ENCODE measurements around the gene OR2AJ1.

The OR2AJ1 gene

DNA sequence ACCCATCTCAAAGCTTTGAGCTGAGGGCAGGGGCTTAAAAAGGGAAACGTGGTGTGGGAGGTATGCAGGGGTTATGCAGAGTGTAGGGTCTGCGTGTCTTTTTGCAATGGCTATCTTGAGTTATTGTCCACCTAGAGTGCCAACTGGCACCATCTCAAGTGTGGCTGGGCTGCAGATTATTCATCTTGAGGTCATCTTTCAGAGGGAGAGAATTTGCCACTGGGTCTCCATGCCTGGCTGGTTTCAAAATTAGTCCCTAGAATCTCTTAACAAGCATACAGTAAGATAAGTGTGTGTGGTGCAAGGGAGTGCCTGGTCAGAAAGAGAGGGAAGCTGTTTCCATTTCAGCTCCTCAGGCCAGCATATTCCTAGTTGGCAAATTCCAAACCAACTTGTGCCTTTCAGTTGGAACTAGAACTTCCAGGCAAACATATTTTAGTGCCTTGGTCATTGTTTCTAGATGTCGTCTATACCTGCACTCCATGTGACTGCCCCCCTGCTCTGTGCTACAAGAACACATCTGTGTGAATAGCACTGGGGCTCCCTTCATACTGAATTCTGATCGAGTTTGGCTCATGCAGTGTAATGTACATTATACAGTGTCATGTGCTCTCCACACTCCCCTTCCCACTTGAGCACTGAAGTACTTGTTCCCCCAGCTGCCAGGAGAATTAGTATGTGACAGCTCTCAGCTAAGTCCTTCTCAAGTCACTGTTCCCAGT, 9.6 kb upstream of the OR2AJ1 start:
- DNase-seq, result no peak
- TF ChIP-seq, protein P1, sequence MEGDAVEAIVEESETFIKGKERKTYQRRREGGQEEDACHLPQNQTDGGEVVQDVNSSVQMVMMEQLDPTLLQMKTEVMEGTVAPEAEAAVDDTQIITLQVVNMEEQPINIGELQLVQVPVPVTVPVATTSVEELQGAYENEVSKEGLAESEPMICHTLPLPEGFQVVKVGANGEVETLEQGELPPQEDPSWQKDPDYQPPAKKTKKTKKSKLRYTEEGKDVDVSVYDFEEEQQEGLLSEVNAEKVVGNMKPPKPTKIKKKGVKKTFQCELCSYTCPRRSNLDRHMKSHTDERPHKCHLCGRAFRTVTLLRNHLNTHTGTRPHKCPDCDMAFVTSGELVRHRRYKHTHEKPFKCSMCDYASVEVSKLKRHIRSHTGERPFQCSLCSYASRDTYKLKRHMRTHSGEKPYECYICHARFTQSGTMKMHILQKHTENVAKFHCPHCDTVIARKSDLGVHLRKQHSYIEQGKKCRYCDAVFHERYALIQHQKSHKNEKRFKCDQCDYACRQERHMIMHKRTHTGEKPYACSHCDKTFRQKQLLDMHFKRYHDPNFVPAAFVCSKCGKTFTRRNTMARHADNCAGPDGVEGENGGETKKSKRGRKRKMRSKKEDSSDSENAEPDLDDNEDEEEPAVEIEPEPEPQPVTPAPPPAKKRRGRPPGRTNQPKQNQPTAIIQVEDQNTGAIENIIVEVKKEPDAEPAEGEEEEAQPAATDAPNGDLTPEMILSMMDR (IDR thresholded peaks at IDR 0.05; ENCODE audit: low read depth, low read length, missing control alignments), result no peak
- H3K27ac ChIP-seq, result no peak overlapping the region
- in situ Hi-C loops (cut with HindIII; ENCODE audit: low pct_ligation_motif_present, low sequenced_read_pairs), result no loop called here
- H3K27me3 ChIP-seq (replicated peaks), result no peaks in the 10 kb centered on the region
- H3K4me3 ChIP-seq (ENCODE audit: low read depth, low read length), result no peak overlapping the region
- H3K36me3 ChIP-seq (replicated peaks), result no peaks in the 10 kb centered on the region

- no peak for DNase-seq
- H3K27ac ChIP-seq, result no peak within 1 kb of the TSS
- H3K36me3 ChIP-seq (replicated peaks), result no peaks in the 10 kb centered on the region
- TF ChIP-seq, protein P1 (IDR thresholded peaks at IDR 0.05; ENCODE audit: low read depth, low read length, missing control alignments), result no peak
- no peak within 1 kb of the TSS for H3K4me3 ChIP-seq (ENCODE audit: low read depth, low read length)
- in situ Hi-C loops (cut with HindIII; ENCODE audit: low pct_ligation_motif_present, low sequenced_read_pairs), result no loop called here
- H3K27me3 ChIP-seq (replicated peaks), result no peaks in the 10 kb centered on the region
Observed at GRCh38 chr1:247919952-247920351, 4.7 kb upstream of the OR2AJ1 start, which contains the start of gene OR2T8. Gene OR2T8 (plus strand): TSS chr1:247920252. CDS start chr1:247921018, 766 bp downstream.

- H3K4me3 ChIP-seq (ENCODE audit: low read depth, low read length), result no peak overlapping the region
- no peaks in the 10 kb centered on the region for H3K36me3 ChIP-seq (replicated peaks)
- no peak for DNase-seq
- TF ChIP-seq, protein P1 (IDR thresholded peaks at IDR 0.05; ENCODE audit: low read depth, low read length, missing control alignments), result no peak
- no peaks in the 10 kb centered on the region for H3K27me3 ChIP-seq (replicated peaks)
- no peak overlapping the region for H3K27ac ChIP-seq
- in situ Hi-C loops (cut with HindIII; ENCODE audit: low pct_ligation_motif_present, low sequenced_read_pairs), result no loop called here
Observed at GRCh38 chr1:247923941-247924340, 748 bp upstream of the OR2AJ1 start.

DNA sequence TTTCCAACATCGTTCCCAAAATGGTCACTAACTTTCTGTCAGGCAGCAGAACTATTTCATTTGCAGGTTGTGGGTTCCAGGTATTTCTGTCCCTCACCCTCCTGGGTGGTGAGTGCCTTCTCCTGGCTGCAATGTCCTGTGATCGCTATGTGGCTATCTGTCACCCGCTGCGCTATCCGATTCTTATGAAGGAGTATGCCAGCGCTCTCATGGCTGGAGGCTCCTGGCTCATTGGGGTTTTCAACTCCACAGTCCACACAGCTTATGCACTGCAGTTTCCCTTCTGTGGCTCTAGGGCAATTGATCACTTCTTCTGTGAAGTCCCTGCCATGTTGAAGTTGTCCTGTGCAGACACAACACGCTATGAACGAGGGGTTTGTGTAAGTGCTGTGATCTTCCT, 9.3 kb downstream of the OR2AJ1 start:
- no peak for DNase-seq
- TF ChIP-seq, protein P1 (IDR thresholded peaks at IDR 0.05; ENCODE audit: low read depth, low read length, missing control alignments), result no peak
- no peaks in the 10 kb centered on the region for H3K36me3 ChIP-seq (replicated peaks)
- H3K4me3 ChIP-seq (ENCODE audit: low read depth, low read length), result no peak overlapping the region
- H3K27me3 ChIP-seq (replicated peaks), result no peaks in the 10 kb centered on the region
- H3K27ac ChIP-seq, result no peak overlapping the region
- in situ Hi-C loops (cut with HindIII; ENCODE audit: low pct_ligation_motif_present, low sequenced_read_pairs), result no loop called here

- H3K36me3 ChIP-seq (replicated peaks), result no peaks in the 10 kb centered on the region
- no peak overlapping the region for H3K4me3 ChIP-seq (ENCODE audit: low read depth, low read length)
- in situ Hi-C loops (cut with HindIII; ENCODE audit: low pct_ligation_motif_present, low sequenced_read_pairs), result no loop called here
- no peaks in the 10 kb centered on the region for H3K27me3 ChIP-seq (replicated peaks)
- TF ChIP-seq, protein P1 (IDR thresholded peaks at IDR 0.05; ENCODE audit: low read depth, low read length, missing control alignments), result no peak
- no peak overlapping the region for H3K27ac ChIP-seq
- no peak for DNase-seq
Observed at GRCh38 chr1:247935781-247936180, 11.1 kb downstream of the OR2AJ1 start.

- Histone ChIP-seq H3K27ac (no peak overlapping the region), H3K36me3 (replicated peaks) (no peaks in the 10 kb centered on the region), H3K27me3 (replicated peaks) (no peaks in the 10 kb centered on the region), H3K4me3 (ENCODE audit: low read depth, low read length) (no peak overlapping the region)
- TF ChIP-seq, protein P1 (IDR thresholded peaks at IDR 0.05; ENCODE audit: low read depth, low read length, missing control alignments), result no peak
- no peak for DNase-seq
- in situ Hi-C loops (cut with HindIII; ENCODE audit: low pct_ligation_motif_present, low sequenced_read_pairs), result no loop called here
Observed at GRCh38 chr1:247936415-247936814, 11.7 kb downstream of the OR2AJ1 start.
